ENCODE data around the gene TMEM176B.
"Not testable (repeated sequence)": the region's sequence is repeated elsewhere in the genome, so short reads cannot be mapped to it uniquely, and the experiment has no call there.

The TMEM176B gene

DNA sequence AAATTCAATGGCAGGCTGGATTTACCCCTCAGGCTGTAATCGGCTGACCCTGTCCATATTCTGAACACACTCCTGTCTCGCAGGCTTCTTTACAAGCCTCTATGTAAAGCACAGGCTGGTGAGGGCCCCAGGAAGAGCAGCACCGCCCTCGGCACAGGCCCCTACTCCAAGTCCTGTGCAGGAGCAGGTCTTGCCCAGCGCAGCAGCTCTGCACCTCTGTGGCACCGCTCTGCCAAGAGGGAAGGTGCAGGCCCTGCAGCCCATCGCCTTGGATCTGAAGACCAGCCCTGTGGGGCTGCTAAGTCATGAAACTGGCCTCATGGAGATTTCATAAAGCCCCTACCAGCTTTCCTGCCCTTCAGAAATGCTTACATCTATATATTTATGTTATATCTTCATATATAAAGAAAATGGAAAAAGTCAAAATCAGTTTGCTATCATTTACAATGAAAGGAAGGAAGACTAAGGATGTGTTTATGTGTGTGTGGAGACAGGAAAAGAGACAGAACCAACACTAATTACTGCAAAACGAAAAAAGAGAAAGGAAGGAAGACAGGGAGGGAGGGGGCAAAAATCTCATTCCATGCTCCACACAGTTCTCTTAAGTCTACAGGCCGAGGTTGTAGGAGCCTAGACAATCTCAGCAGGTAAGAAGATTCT, 9.6 kb downstream of the TMEM176B start:
- DNase-seq (ENCODE audit: low spot score): no peak

DNA sequence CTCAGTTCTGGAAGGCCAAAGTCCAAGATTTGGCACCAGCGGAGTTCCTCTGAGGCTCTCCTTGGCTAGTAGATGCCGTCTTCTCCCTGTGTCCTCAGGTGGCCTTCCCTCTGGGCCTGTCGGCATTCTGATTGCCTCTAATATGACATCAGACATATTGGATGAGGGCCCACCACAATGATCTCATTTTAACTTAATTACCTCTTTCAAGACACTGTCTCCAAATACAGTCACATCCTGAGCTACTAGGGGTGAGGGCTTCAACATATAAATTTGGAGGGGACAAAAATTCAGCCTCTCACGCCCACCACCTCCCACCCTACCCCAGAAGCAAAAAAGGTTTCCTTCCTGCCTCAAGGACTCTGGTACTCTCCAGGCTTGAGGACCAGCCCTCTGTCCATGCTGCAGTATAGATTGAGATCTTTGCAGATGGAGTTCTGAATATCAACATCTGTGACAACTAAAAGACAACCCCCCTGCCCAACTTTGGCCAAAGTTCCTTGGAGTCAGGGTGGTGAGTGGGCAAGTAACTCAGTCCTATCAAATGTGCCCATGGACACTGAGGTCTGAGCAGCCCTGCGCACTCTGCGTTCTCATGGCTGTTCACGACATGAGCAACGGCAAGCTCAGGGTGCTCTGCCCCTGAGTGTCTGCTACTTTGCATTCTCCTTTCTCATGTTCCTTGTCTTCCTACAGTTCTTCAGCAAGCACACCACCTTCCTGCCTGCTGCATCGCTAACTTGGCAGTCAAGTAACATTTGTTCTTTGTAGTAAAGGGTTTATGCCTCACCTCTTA, 11.5 kb downstream of the TMEM176B start:
- no peak for DNase-seq (ENCODE audit: low spot score)

DNA sequence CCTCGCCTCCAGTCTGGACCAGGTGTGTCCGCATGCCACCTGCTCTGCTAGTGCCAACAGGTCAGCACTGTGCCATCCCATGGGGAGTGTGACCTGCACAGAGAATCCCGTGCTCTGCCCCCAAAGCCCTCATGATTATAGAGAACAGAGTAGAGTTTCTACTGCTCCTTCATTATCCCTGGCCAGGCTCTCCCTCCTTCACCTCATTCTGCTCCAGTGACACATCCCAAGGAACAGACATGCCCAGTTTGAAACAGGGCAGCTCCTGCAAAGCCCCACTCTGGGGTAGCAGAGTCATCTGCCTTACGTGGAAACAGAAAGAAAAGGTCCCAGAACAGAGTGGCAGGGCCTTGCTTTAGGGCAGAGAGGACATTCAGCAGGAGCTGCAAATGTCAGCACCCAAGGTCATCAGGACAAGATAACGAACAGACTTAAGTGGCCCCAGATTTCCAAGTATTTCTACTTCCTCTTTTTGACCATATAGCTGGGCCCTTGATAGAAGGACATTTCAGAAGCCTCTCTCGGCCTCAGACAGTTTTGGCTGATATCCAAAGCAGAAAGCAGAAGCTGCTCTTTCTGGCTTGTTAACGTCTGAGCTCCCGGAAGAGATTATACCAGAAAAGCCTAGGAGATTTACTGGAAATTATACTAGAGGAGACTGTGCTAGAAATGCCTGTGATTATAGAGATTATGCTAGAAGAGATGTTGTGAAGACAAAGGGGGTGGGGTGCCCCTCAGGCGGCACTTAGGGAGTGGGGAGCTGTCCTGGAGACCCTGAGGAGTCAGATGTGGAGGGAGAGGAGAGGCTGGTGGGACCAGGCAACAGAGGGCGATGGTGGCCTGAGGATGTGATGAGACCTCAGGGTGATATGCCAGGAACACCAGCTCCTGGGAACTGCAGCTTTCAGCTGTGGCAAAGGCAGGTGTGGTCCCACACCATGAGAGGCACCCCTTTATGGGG, 12.6 kb downstream of the TMEM176B start:
- no peak for DNase-seq (ENCODE audit: low spot score)

DNA sequence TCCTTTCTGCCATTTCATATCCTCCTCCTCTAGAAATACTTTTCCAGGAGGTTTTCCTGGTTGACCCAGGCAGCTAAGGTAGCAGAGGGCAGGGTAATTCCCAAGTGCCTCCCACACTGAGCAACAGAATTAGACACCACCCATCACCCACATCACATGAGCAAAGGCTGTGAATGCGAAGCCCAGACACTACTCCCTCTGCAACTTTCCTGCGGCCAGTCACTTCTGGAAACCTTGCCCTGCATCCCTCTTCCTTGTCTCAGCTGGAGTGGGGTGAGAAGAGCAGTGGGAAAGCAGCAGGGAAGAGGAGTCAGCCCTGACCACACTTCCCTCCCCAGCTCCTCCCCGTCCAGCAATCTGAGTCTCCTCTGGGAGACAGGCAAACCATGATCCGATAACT, 15.2 kb downstream of the TMEM176B start:
- no peak for DNase-seq (ENCODE audit: low spot score)

DNA sequence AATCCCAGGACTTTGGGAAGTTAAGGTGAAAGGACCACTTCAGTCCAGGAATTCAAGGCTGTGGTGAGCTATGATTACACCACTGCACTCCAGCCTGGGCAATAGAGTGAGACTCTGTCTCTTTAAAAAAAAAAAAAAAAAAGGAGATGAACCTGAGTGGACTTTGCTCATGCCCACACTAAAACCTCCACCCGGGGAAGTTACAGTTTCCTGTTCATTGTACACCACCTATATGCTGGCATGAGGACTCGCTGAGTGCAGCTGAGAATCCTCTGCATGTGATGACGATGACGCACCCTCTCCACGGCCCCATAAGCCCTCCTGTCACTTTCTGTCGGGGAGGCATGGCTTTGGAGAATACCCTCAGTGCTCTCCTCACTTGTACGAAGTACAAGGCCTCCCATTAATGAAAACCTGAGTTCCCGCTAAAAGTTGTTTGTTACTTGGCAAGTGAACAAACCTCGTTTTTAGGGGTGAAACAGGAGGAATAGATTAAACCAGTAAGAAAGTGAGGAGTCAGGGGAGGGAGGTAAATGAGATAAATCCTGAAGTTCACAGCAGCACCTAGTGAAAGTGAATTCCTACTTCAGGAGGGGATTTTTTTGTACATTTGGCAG, 15.9 kb downstream of the TMEM176B start:
- DNase-seq (ENCODE audit: low spot score): no peak

DNA sequence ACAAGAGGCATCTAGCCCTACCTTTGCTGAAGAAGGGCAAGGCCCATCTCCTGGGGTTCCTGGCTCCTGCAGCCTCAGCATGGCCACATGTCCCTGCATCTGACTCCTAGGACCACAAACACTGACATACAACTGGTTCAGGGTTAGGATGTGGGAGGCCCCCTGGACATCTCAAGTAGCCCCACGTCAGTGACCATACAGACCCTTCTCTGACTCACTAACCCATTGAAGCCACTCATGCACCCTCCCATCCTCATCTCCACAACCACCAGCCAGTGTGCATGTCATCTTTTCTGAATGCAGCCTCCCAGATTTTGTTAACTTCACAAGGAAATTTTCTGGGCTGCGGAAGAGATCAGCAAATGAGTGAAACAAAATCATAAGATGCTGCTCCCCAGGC, 18.2 kb downstream of the TMEM176B start:
- no peak for DNase-seq (ENCODE audit: low spot score)

DNA sequence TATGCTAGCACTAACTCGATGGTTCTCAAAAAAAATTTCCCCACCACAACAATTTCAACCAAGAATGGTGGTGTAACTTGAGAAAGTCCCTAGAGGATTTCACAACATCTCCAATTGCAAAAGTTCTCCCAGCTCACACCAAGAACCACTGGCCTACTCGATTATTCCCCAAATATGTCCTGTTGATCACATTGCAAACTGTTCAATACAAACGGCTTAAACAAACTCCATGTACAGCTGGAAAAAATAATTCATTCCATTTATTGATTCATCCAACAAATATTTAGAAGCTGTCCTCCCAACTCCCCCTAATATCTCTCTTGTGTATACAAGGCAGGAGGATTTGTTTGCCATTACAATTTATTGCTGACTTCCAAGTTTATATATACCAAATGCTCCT, 19.1 kb downstream of the TMEM176B start:
- no peak for DNase-seq (ENCODE audit: low spot score)

DNA sequence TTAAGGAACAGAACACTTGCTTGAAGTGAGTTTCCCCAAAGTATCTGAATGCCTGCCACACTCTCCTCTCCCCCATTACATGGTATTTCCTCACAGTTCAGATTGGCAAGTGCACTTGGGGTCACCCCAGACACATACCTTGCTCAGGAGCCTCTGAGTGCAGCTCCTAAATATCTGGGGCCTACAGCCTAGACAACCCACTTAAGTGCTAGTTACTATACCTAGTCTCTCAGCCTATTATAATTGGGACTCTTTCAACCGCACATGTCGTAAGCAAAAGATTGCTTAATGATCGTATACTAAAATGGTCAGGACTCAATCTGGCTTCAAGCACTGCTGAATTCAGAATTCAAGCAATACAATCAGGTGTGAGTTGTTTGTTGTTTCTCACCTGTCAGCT, 19.9 kb downstream of the TMEM176B start:
- DNase-seq (ENCODE audit: low spot score): no peak

DNA sequence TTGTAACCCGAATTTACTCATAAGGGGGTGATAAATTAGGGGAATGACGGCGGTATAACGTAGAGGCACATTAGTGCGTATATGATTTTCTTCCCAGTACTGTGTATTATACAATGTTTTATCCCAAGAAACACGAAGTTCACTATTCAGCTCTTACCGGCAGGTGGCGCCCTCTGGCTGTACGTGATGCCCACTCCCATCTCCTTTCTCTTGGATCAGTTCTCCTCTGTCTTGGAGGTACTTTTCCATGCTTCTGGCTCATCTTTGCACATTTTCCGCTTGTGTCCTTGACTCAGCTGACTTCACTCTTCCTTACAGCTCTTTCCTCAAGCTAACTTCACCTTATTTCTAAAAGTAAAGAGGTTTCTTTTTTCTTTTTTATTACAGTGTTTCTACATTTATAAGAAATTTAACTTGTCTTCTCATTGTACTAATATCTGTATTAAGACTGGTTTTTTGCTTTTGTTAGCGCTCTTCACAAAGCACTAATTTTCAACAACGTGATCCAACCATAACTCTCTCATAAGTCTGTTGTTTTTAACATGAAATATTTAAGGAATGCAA, 21.3 kb downstream of the TMEM176B start:
- DNase-seq (ENCODE audit: low spot score): peak; percentile 84

DNA sequence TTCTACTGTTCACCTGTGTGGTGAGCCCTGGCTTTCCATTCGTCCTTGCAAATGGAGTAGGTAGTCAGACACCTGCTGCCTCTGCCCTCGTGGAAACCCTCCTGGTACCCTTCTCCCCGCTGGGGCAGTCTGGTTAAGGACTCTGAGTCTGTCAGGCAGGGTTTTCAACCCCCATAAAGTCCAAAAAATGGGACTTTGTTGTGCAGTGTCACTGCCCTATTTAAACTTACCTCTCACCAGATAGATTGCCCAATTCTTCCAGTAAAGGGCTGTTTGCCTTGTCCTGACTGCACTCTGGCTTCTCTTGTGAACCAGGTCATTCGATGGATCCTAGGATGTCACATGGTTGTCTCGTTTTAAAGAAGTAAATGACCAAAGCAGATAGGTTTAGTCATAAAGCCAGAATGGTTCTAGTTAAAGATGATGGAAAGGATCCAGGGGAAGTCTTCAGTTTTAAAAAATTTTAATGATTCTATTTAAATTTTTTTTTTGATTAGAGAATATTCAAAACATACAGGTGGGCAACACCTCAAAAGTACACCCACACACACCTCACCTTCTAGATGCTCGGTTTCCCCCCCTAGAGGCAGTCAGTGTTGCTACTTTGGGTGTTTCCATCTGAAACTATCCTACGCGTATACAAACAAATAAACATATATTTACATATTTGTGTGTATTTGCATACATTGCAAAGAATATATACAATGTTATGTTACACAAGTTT, 22.0 kb downstream of the TMEM176B start:
- no peak for DNase-seq (ENCODE audit: low spot score)

DNA sequence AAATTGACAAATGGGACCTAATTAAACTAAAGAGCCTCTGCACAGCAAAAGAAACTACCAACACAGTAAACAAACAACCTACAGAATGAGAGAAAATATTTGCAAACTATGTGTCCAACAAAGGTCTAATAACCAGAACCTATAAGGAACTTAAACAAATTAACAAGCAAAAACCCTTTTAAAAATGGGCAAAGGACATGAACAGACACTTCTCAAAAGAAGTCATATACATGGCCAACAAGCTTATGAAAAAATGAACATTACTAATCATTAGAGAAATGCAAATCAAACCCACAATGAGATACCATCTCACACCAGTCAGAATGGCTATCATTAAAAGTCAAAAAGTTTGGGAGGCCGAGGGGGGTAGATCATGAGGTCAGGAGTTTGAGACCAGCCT, 26.0 kb downstream of the TMEM176B start:
- not testable (repeated sequence) for DNase-seq (ENCODE audit: low spot score)

DNA sequence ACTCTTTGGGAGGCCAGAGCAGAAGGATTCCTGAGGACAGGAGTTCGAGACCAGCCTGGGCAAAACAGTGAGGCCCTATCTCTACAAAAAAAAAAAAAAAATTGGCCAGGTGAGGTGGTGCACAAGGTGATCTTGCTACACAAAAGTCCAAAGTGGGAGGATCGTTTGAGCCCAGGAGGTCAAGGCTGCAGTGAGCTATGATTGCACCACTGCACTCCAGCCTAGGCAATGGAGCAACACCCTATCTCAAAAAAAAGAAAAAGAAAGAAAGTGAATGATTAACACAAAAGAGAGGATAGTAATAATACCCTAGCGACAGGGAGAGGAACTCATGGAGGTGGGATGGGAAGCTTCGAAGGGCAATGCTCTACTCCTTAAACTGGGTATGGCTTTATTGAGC, 30.4 kb downstream of the TMEM176B start:
- no peak for DNase-seq (ENCODE audit: low spot score)

DNA sequence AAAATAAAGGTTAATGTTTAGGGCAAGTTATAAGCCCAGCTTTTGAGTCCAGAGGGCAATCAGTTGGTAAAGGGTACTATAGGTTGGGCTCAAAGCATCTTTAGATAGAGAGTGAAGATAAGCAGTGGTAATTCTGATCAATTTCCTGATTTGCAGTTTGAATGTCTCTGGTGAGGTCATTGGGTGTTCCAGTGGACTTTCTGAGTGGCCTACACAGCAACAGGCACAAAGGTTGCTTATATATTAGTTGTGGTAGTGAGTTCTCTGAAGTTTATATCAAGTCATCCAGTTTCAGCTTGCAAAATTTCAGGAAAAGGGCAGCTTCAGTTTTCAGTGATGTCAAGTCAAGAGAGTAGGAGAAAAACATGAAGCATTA, 33.8 kb downstream of the TMEM176B start:
- no peak for DNase-seq (ENCODE audit: low spot score)

DNA sequence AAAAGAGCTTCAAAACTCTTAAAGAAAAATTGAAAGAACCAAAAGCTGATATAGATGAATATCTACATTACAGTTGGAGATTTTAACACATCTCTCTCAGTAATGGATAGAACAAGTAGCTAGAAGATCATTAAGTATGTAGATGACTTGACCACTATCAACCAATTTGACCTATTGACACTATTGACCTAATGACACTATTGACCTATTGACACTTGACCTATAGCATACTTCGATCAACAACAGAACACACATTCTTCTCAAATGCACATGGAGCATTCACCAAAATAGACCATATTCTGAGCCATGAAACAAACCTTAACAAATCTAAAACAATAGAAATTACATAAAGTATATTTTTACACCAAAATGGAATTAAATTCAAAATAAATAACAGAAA, 40.7 kb downstream of the TMEM176B start:
- no peak for DNase-seq (ENCODE audit: low spot score)

DNA sequence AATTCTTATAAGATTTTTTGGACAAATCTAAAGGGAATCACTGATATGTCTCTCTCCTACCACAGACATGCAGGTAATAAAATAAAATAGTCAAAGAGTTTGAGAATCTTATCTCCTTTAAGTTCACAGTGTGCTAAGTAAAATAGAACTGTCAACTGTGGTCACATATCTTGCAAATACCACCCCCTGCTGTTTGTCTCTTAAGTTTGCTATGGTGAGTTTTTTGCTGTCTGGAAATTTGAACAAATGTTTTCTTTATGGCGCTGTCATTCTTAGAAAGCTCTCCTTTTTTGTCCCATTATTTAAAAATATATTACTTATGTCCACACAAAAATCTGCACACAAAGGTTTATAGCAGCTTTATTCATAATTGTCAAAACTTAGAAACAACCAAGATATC, 43.3 kb downstream of the TMEM176B start:
- no peak for DNase-seq (ENCODE audit: low spot score)

DNA sequence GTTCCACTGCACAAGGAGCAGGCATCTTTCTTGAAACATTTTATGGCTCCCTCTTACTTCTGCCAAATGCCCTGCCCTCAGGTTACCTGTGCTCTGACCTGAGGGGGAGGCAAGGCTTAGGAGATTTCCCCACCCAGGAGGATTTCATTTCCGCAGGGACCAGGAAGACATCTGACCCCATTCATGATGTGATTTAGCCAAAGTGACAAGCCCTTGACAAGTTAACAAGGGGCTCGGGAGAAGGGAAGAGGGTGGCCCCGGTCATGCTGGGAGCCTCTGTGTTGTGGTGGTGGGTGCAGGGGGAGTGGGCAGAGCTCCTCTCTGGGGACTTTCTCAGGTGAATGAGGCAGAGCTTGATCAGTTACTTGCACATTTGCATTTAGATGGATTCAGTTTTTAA, 44.0 kb downstream of the TMEM176B start:
- DNase-seq (ENCODE audit: low spot score): no peak

DNA sequence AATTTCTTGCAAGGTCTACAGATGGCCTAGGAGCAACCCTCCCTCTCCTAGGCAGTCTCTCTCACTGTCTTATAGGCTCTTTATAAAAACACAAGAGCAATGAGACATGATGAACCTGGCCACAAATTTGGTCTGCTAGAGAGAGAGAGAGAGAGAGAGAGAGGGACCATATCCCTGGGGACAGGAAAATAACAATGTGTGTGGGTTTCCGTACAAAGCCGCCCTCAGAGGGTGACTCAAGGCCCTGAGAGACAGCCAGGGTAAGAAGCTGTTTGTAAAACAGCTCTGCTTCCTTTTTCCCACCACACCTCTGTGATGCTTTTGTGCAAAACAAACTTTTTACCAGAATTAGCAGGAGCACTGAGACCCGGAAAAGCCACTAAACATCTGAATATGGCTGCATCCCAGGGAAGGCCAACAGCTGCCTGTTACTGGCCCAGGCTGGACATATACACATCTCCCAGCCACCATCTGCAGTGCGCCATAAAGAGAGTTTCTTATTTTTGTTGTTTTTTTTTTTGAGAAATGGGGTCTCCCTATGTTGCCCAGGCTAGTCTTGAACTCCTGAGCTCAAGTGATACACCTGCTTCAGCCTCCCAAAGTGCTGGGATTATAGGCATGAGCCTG, 44.6 kb downstream of the TMEM176B start:
- DNase-seq (ENCODE audit: low spot score): peak; percentile 12

DNA sequence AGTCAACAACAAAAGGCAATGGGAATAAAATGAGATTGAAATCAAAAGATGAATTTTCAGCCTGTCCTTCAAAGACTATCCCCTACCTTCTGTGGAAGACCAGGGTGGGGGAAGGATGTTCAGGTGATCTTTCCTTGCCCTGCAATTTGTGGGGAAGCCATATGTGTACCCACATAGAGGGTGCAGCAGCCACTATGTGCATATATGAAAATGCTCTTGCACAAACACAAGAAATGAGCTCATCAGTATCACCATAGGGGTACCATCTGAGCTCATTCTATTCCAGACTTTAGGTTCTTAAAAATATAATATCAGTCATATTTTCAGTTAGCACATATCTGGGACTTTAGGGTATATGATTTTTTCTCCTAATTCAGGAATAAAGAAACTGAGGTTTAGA, 45.2 kb downstream of the TMEM176B start:
- no peak for DNase-seq (ENCODE audit: low spot score)

DNA sequence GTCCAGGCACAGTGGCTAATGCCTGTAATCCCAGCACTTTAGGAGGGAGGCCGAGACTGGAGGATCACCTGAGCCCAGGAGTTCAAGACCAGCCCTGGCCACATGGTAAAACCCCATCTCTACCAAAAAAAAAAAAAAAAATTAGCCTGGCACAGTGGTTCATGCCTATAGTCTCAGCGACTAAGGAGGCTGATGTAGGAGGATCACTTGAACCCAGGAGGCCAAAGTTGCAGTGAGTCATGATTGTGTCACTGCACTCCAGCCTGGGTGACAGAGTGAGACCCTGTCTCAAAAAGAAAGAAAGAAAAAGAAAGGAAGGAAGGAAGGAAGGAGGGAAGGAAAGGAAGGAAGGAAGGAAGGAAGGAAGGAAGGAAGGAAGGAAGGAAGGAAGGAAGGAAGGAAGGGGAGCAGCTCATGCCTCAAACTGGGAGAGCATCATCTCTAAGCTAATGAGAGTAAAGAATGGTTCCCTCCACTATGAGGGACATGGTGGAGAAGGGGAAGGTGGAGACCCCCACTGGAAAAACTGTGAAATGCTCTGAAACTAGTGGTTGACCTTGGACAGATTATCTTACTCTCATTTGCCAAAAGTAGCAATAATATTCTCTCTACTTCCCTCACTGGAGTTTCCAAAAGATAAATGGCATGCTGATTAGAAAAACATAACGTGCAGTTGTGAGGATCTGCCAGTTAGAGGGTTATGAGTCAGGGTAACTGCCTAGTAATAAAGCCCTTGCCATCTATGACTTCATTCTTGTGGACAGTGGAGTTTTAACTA, 46.1 kb downstream of the TMEM176B start:
- peak; percentile 35 for DNase-seq (ENCODE audit: low spot score)

DNA sequence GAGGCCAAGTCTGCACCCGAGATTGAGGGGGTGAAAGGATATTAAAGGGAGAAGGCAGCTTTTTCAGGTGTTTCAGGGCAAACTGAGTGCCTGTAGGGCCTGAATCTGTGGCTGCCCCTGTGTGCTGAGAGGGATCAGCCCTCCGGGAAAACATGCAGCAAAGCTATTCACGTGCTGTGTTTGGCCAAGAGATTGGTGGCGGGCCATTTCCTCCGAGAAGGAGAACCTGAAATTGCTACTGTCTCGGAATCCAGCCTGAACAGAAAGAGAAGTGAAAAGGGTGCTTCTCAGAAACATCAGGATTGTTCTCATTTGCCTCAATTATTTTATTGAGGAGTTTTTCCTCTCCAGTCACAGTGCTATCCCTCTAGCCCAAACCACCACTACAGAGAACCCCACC, 46.9 kb downstream of the TMEM176B start:
- DNase-seq (ENCODE audit: low spot score): no peak

Measured in RKO (cell line).